Measurements from ENCODE around the gene NKD1.

The NKD1 gene

GRCh38 chr16:50697881-50698767 lies 149.9 kb downstream of the NKD1 start:
- no peak for DNase-seq
